GM21515 (cell line): Measurements from ENCODE around the gene MTHFSD.

Source experiments
- ATAC-seq: cut with Tn5 transposase; IDR thresholded peaks from one replicate; pipeline ENCODE4 v1.9.1; 2021; ENCODE audit not compliant: unreplicated experiment

Gene MTHFSD

DNA sequence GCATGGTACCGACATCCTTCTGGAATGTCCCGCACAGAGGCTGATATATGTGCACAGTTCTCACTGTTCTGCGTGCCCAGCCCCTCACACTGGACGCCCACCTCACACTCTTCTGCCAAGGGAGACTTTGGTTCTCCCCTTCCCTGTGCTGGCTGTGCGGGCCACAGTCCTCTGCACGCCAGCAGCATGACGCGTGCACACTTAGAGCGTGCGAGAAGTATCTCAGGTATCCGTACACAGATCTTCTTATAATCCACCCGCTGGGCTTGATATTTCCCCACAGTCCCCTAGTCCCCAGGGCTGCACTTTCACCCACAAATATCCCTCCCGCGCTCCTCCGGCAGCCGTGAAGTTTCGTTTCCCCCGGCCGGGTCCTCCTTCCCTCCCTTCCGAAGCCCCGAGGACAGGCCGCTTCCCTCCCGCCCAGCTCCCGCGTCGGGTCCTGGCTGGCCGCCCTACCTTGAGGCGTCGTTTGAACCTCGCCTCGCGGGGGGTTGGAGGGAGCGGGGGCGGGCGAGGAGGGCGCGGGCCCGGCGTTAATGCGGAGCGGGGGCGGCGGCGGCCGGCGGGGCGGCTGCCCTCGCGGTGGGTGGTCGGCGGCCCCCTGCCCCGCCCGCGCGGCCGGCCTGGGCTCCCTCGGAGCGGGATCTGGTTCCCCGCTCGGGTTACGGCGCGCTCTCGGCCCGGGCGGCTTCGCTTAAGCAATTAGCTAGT, 49.7 kb downstream of the MTHFSD start:
- ATAC-seq = no peak

DNA sequence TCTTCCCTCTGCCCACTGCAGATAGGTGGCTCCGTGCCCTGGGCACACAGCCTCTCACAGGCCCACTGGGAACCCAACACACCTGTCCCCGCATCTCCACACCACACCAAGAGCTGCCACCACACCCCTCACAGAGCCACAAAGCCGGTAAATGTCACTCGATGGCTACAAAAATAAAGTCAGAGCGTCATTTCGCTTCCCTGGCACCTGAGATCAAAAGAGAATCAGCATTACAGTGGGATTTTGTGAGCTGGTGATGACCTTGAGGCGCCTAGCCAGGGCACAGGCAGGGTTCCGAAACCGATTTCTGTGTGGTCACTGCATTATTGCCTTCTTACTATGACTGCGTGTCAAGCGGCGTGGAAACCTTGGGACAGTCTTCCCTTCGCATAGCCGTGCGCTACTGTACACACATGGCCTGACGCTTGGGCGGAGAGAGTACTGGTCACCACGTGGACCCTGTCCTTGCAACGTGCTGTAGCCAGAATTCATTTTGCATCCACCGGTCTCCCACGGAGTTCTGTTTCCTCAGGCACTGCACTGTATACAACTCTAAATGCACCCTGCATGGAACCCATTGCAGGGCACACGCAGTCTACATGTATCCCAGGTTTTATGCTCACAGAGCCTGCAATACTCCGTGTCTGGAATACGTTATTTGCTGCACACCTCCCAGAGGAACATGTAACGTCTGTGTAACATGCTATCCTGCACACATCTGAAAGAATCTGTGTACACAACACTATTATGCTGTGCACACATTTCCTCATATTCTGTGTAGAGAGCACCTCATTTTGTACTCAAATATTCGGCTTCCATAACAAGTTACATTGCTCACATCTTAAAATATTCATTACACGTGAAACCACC, 50.5 kb downstream of the MTHFSD start:
- ATAC-seq = no peak

DNA sequence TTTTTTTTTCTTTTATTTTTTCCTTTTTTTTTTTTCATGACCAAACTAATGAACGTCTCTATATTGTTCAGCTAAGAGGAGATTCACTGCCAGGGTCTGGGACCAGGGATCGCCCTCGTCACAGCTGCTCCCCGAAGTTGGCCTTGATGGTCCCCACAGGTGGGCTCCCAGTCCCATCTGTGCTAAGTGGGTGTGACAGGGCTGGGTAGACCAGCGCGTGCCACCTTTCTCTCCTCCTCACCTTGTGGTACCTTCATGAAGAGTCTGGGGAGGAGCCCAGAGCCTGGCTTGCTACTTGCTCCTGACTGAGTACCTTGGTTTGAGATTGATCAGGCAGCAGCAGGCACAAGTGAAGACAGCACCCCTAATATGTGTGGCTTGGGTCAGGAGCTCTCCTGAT, 51.2 kb downstream of the MTHFSD start:
- no peak for ATAC-seq

DNA sequence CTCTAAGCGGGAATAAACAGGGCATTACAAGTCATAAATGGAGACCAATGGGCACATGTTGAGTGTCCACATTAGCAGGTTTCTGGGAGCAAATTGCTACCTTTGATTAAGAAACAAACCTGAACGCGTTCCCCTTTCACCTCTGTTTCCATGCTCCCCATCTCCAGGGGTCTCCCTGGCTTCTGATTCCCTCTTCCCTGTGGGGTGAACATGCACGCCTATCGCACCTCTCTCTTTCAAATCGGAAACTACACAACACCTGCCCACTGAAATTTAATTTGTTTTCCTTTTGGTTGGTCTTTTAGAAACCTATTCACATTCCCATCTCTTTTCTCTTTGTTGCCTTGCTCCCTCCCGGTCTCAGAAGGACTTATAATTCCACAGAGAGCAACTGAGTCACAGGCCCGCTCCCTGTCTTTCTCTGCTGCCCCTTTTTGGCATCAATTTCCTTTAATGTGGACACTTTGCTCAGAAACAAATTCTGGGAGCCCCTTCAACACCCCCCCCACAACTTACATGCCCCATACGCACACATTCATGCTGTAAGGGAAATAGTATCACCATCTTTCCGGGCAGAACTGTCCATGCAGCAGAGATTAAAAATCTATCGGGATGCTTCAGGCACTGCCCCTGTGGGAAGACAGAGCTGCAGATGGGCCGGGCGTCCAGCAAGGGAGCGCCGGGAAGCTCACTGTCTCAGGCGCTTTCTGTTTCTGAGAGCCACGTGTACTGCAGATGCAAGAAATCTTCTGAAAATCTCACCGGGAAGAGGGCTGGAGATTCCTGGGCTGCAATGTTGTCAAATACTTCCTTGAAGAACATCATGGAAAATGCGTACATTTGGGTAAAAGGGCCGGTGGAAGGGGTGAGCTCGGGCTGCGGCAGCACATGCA, 51.9 kb downstream of the MTHFSD start:
- ATAC-seq = no peak

DNA sequence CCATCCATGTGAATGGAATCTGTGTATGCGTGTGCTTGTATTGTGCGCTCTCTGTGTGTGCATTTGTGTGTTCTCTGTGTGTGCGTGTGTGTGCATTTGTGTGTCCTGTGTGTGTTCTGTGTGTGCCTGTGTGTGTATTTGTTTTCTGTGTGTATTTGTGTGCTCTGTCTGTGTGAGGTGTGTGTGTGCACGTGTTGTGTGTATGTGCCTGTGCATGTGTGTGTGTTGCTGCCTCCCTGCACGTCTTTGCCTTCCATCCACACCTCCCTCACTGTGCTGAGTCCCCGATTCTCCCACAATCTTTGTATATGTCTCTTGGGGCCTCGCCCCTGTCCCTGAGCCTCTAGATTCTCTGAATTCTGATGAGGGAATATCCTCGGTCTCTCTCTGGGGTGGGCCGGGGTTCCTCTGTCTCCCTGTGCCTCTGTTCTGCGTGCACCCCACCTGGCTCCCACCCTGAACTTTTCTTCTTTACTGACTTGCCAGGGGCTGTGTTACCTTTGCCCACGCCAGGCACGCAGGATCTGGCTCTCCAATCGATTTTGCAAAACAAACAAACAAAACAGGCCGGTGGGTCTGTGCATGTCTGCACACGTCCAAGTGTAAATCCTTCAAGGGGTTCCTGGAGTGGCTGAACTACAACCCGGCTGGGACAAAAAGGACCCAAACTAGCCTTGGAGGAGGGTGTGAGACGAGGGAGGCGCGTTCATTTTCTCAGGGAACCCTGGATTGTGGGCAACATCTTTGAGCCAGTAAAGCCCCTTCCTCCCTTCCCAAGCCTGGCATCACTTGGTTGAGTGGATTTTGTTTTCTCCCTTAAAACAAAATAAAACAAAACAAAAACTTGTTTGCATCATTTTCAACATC, 52.8 kb downstream of the MTHFSD start:
- ATAC-seq = no peak

DNA sequence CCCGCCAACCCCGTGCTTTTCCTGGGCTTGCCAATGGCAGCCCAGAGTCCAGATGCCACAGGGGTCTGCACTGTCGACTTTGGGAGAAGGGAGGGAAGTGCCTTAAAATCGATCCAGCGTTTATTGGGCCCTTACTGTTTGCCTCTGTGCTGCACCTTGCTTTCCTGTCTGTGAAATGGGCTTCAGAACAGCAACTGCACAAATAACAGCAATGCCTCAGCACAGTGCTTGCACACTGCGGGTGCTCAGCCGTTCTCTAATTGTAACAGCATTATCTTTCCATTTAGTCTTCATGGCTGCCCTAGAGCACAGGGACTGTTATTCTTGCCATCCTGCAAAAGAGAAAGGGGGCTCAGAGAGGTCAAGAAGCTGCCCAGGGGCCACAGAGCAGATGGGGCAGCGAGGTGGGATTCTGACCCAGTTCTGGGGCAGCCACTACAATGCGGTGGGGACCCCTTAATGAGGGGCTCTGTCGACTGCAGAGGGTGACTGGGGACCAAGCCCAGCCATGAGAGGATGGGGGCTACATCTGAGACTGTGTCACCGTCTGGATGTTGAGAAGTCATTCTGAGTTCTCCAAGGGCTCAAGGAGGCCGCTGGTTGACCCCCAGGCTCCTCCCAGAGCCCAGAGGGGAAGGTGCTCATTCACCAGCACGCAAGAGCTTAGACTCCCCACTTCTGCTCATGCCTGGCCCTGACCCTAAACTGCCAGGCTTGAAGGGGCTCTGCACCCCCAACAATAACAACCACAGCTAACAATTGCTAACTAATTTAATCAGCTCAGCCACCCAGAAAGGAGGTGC, 54.1 kb downstream of the MTHFSD start:
- ATAC-seq = no peak

DNA sequence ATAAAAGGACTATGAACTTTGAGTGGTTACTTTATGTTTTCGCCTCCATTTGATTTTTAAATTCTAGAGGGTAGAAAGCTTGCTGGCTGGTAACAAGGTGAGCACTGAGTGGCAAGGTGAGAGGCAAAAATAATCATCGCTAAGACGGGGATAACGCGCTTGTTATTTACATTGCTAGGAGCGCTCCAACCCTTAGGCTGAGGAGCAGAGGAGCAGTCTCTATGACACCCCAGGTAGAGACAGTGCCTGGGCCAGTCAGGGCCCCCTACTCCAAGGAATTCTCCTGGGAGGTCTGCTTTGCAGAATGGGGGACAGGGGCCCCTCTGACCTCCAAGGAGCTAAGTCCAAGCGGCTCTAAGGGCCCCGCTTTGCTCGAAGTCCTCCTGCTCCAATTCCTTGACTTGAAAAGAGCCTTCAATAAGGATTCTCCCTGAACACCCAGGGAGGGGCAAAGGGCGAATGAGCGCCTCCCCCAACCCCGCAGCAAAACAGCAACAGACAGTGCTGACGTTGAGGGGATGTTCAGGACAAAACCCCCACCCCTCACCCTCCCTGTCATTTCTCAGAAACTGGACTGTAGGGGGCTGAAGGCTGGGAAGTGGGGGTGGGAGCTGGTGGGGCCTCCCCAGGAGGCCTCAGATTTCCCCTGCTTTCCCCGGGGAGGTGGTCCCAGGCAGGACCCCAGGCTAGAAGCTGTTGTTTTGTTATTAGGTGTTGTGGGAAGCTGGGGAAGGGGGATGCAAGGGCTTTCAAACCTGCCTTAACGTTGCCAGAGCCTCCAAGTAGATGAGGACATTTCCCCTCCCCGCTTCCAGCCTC, 54.9 kb downstream of the MTHFSD start:
- no peak for ATAC-seq

DNA sequence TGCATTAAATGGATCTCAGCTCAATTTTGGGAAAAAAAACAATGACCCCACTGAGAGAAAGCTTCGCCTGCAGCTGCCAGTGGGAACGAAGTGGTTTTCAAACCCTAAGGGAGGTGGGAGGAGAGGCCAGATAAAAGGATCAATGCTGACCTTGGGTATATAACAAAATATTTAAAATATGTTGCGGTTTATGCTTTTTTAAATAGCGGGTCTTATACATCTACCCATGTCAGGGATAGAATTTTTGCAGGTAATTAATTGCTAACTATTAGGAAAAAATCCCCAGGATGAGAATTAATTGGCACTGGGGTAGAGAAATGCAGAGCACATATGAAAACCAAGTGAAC, 55.6 kb downstream of the MTHFSD start:
- no peak for ATAC-seq

DNA sequence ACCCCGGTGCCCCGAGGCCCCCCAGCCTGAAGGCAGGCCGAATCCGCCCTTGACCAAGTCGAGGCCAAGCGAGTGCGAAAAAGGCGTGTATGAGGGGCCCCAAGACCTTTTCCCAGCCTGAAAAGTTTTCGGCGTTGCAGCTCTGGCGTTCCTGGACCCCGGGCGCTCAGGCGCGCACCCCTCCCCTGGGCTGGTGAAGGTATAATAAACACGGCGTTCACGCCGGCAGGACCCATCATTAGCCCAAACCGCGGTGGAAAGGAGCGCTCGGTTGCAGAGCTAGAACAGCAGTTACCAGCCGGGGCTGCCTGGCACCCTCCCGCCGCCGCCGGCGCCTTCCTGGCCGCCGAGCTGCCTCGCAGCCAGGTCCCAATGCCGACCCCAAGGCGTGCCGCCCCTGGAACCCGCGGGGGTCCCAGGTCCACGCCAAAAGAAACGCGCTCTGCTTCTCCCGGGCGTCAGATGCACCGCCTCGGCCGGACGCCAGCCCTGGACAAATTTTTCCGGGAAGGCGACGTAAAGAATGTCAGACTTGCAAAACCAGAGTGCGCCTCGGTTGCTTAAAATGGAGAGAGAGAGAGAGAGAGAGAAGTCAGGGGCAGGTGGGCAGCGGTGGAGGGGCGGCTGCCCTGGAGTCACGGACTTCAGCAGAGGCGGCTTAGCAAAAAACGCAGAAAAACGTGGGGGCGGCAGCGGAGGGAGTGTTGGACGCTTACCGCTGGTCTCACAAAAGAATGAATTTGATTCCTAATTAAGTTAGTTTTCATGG, 56.2 kb downstream of the MTHFSD start:
- ATAC-seq = no peak

DNA sequence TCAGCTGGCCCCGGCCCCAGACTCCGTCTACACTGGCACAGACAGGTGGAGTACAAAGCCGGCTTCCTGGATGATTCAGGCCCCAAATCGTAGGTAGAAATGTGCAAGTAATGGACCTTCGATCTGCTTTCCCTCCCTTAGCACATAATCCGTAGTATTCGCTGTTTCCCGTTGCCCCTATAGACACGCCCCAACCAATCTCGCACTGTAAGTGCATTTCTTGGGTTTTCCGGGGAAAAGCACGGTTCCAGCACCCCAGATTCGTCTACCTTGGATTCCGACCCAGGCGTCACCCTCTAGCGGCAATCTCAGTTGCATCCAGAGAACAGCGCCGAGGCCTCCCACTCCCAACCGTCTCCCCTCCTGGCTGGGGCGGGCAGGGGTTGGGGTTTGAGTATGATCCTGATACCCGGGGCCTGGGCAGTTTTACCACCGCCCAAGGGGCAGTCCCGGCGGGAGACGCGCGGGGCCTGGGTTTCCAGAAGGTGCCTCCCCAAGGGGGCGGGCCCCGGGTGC, 56.8 kb downstream of the MTHFSD start:
- no peak for ATAC-seq

DNA sequence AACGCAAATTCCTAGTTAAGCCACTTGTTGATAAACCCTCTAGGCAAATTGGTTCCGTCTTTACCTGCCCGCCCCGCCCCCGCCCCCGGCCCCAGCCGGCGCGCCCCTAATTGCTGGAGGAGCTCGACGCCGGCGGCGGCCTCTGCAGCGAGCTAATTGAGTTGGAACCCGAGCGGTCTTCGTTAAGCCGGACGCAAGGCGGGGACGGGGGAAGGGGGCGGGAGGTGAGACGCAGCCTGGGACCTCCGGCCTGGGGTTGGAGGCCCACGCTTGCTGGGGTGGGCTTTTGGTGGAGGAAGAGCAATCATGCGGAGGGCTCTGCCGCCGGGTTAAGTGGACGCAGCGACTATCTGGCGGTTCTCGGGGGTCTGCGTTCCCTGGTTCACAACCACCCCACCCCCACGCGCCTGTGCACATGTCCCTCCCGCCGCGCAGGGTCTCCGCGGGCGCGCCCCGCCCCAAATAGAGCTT, 57.4 kb downstream of the MTHFSD start:
- no peak for ATAC-seq

DNA sequence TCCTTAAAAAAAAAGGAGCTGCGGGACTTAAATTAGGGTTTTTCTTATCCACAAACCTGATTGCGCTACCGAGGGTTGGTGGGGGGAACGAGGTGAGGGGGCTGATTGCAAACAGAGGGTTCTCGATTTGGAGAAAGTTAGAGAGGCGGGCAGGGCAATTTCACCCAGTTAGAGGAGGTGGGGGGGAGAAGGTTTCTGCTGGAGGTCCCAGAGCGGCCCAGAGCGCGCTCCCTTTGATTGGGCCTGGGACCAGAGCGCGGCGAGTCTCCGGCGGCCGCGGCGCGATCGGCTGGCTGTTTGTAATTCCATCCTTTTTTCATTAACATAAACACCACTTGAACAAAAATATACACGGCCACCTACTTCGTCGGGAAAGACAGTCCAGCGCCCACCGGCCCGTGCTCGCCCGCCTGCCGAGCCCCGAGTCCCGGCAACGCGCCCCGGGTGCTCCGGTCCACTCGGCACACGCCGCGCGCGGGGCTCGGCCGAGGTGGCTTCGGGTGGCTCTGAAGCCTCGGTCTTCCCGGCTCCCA, 58.0 kb downstream of the MTHFSD start:
- no peak for ATAC-seq

DNA sequence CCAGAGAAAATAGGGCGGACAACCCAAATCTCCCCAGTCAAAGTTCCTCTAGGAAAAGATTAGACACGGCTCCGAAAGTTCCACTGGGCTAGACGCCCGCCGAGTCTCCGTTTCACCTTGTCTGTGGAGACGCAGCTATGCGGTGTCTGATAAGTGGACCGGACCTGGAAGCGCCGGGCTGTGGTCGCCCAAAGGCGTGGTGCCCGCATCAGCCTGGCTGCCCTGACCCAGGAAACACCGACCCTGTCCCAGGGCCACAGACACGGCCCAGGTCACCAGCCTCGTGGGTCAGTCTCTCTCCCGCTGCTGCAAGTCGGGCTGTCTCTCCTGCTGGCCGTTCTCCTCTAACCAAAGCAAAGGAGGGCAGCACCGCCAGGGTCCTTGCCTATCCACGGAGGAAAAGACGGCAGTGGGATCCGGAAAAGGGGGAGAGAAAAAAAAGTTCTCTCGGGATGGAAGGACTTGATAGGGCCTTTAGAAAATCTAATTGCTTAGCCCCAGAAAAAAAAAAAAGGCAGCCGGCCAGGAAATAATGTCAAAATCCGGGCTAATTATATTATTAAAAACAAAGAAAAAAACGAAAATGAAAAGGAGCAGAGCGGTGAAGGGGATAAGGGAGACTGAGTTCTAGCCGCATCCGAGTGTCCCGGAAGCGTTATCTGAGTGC, 58.6 kb downstream of the MTHFSD start:
- no peak for ATAC-seq

DNA sequence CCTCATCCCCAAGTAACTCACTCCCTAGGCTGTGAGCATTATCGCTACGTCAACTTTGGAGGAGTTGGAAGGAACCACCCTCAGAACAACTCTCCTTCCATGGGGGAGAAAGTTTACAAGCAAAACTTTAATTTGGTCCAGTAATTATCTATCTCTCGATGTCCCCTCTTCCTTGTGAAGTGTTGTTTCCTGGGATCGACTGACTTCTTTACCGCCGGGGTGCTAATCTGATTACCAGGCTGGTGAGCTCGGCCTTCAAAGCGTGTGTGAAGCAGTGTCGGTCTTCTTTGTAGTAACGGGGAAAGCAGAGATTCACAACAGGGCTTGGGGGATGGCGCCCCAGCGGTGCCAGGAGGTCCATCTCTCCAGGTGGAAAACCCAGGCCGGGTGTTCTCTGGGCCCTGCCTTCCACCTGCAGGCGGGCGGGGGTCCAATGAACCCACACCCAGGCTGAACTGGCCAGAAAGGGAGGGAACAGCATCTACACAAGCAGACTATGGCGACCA, 59.2 kb downstream of the MTHFSD start:
- no peak for ATAC-seq

DNA sequence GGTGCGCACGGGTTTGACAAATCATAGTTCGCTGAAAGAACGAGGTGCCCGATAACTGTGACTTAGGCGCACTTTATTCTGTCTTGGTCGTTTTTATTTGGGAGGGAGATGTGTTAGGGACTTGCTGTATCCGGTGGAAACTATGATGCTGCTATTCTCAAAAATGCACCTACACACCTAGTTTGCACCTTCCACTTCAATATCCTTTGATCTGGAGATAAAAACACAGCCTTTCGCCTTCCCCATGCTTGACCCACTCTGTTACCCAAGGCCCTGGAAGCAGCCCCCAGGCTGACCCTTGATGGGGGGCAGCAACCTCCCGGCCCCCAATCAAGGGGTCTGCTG, 59.7 kb downstream of the MTHFSD start:
- ATAC-seq = no peak

DNA sequence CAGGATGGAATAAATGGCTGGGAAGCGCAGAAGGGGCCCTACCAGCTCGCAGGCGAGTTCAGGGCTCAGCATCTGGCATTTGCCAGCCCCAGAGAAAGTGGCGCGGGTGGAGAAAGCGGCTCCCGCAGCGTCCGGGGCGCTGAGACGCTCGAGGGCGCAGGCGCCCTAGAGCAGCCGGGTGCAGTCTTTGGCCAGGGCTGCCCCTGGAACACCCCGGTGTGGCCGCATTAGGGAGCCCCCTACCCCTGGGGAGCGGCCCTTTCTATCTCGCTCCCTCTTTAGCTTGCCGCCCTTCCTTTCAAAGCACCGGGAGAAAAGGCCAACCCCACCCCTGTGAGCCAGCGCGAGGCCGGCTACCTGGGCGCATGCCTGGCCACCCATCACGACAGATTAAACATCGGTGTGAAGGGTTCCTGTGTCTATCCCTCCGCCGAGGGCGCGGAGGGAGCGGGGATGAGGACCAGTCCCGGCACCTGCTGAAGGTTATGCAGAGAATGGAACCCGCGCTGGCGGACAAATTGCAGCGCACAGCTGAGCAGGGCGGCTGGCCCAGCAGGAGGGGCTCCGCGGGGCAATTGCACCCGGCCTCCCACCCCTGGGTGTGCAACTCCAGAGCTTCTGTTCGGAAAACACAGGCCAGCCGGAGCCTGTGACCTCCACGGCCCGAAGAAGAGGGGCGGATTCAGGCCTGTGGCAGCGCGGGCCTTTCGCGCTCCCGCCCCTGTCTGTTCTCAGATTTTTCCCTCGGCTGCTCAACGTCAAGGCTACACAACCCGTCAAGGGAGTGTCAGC, 60.3 kb downstream of the MTHFSD start:
- no peak for ATAC-seq
